Measurements from ENCODE around the gene HIVEP3.

DNA sequence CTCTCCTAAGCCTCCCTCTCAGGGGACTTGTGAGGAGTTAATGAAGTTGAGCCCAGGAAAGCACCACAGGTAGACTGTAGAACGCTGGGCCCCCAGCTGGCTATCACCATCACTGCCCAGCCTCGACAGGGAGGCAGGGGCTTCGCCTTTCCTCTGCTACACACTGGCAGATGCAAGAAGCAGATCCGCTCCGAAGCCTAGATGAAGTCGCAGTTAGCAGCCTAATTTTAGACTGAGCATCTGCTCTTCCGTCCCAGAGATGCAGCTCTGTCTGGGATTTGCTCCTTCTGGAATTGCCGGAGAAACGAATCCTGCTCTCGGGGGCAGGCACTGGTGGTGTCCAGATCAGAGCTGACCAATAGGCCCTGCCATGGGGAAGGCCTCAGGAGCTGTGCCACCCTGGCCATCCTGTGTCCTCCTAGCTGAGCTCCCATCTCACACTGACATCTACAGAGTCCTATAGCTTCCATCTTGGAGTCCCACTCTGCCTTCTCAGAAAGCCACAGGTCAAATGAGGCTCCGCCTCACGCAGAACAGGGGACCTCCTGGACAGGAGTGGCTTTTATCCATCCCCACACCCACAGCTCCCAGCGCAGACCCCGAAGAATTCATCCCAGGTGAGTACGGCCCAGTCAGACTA, 247.5 kb downstream of the HIVEP3 start:
- TF ChIP-seq, protein P1, sequence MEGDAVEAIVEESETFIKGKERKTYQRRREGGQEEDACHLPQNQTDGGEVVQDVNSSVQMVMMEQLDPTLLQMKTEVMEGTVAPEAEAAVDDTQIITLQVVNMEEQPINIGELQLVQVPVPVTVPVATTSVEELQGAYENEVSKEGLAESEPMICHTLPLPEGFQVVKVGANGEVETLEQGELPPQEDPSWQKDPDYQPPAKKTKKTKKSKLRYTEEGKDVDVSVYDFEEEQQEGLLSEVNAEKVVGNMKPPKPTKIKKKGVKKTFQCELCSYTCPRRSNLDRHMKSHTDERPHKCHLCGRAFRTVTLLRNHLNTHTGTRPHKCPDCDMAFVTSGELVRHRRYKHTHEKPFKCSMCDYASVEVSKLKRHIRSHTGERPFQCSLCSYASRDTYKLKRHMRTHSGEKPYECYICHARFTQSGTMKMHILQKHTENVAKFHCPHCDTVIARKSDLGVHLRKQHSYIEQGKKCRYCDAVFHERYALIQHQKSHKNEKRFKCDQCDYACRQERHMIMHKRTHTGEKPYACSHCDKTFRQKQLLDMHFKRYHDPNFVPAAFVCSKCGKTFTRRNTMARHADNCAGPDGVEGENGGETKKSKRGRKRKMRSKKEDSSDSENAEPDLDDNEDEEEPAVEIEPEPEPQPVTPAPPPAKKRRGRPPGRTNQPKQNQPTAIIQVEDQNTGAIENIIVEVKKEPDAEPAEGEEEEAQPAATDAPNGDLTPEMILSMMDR (IDR thresholded peaks at IDR 0.05): no peak
- TF ChIP-seq POLR2A (IDR thresholded peaks at IDR 0.05): no peak
